HUES64 (cell line): Measurements from ENCODE around the gene COL17A1.

ENCODE experiments used
- H3K27ac ChIP-seq: 2 replicates; pipeline ENCODE4 v1.7.0; 2013; ENCODE audit warnings: low read depth, low read length, inconsistent platforms
- H3K27me3 ChIP-seq: 2 replicates; pipeline ENCODE4 v1.6.1; 2013; ENCODE audit warnings: mild to moderate bottlenecking, low read length; ENCODE audit not compliant: insufficient read depth
- H3K36me3 ChIP-seq: 2 replicates; pipeline ENCODE4 v1.6.1; 2013; ENCODE audit warnings: mild to moderate bottlenecking, low read length; ENCODE audit not compliant: insufficient read depth
- H3K4me1 ChIP-seq: 2 replicates; pipeline ENCODE4 v1.6.1; 2013; ENCODE audit warnings: mild to moderate bottlenecking, low read length, moderate library complexity; ENCODE audit not compliant: insufficient read depth
- H3K4me3 ChIP-seq: 2 replicates; pipeline ENCODE4 v1.5.1; 2013; ENCODE audit warnings: mild to moderate bottlenecking, low read length, moderate library complexity
- H3K9ac ChIP-seq: 2 replicates; pipeline ENCODE4 v1.6.1; 2013; ENCODE audit warnings: mild to moderate bottlenecking, low read depth, low read length
- H3K9me3 ChIP-seq: 2 replicates; pipeline ENCODE4 v1.6.1; 2013; ENCODE audit warnings: low read depth, low read length; ENCODE audit not compliant: insufficient read depth
- WGBS: fragments of 150-250, 120-280 bp; methylation state at CpG from one replicate; pipeline ENCODE4 v1.1.7; 2013; ENCODE audit warnings: missing lambda C conversion rate; 5-methylcytosine and 5-hydroxymethylcytosine counted together

Gene COL17A1

GRCh38 chr10:104052431-104052830 is 33.2 kb downstream of the COL17A1 start:
- no peak overlapping the region for H3K27ac ChIP-seq
- no peaks in the 10 kb centered on the region for H3K27me3 ChIP-seq
- no peaks in the 10 kb centered on the region for H3K9me3 ChIP-seq
- no peak overlapping the region for H3K4me3 ChIP-seq
- peaks cover 4% of the 10 kb centered on the region for H3K4me1 ChIP-seq
- H3K9ac ChIP-seq: no peak overlapping the region
- 89% methylated on average over 2 of the region's 2 CpGs for WGBS
- no peaks in the 10 kb centered on the region for H3K36me3 ChIP-seq

GRCh38 chr10:104049504-104050250 is 36.0 kb downstream of the COL17A1 start:
- WGBS: 87% methylated on average over 8 of the region's 8 CpGs
- H3K27me3 ChIP-seq: no peaks in the 10 kb centered on the region
- H3K9me3 ChIP-seq: no peaks in the 10 kb centered on the region
- no peak overlapping the region for H3K4me3 ChIP-seq
- no peaks in the 10 kb centered on the region for H3K36me3 ChIP-seq
- H3K27ac ChIP-seq: no peak overlapping the region
- H3K9ac ChIP-seq: no peak overlapping the region
- 0 out of 2 replicates have a peak, but pooled peaks cover 6% of the 10 kb centered on the region for H3K4me1 ChIP-seq

GRCh38 chr10:104046651-104047050 is 39.0 kb downstream of the COL17A1 start:
- no peak overlapping the region for H3K27ac ChIP-seq
- no peak overlapping the region for H3K9ac ChIP-seq
- no peak overlapping the region for H3K4me3 ChIP-seq
- H3K36me3 ChIP-seq: no peaks in the 10 kb centered on the region
- H3K9me3 ChIP-seq: no peaks in the 10 kb centered on the region
- 93% methylated on average over 6 of the region's 6 CpGs for WGBS
- H3K4me1 ChIP-seq: 0 out of 2 replicates have a peak, but pooled peaks cover 6% of the 10 kb centered on the region
- H3K27me3 ChIP-seq: no peaks in the 10 kb centered on the region

- no peak overlapping the region for H3K4me3 ChIP-seq
- H3K27ac ChIP-seq: no peak overlapping the region
- H3K36me3 ChIP-seq: no peaks in the 10 kb centered on the region
- no peak overlapping the region for H3K9ac ChIP-seq
- 64% methylated on average over 9 of the region's 9 CpGs for WGBS
- H3K4me1 ChIP-seq: 0 out of 2 replicates have a peak, but pooled peaks cover 6% of the 10 kb centered on the region
- H3K9me3 ChIP-seq: no peaks in the 10 kb centered on the region
- no peaks in the 10 kb centered on the region for H3K27me3 ChIP-seq
Observed at GRCh38 chr10:104045151-104046089, 40.3 kb downstream of the COL17A1 start.

GRCh38 chr10:104043854-104044253 is 41.8 kb downstream of the COL17A1 start:
- Histone ChIP-seq H3K9ac (no peak overlapping the region), H3K27ac (no peak overlapping the region), H3K4me3 (no peak overlapping the region), H3K27me3 (no peaks in the 10 kb centered on the region), H3K36me3 (no peaks in the 10 kb centered on the region), H3K4me1 (0 out of 2 replicates have a peak, but pooled peaks cover 6% of the 10 kb centered on the region), H3K9me3 (no peaks in the 10 kb centered on the region)
- WGBS: 89% methylated on average over 4 of the region's 4 CpGs

GRCh38 chr10:104043185-104043830 is 42.4 kb downstream of the COL17A1 start:
- 88% methylated on average over 8 of the region's 8 CpGs for WGBS
- Histone ChIP-seq H3K4me3 (no peak overlapping the region), H3K36me3 (no peaks in the 10 kb centered on the region), H3K9ac (no peak overlapping the region), H3K4me1 (0 out of 2 replicates have a peak, but pooled peaks cover 6% of the 10 kb centered on the region), H3K9me3 (no peaks in the 10 kb centered on the region), H3K27ac (no peak overlapping the region), H3K27me3 (no peaks in the 10 kb centered on the region)

- H3K9ac ChIP-seq: no peak overlapping the region
- no peaks in the 10 kb centered on the region for H3K27me3 ChIP-seq
- H3K36me3 ChIP-seq: no peaks in the 10 kb centered on the region
- no peak overlapping the region for H3K27ac ChIP-seq
- 93% methylated on average over 14 of the region's 14 CpGs for WGBS
- no peaks in the 10 kb centered on the region for H3K9me3 ChIP-seq
- 0 out of 2 replicates have a peak, but pooled peaks cover 6% of the 10 kb centered on the region for H3K4me1 ChIP-seq
- H3K4me3 ChIP-seq: no peak overlapping the region
Observed at GRCh38 chr10:104041891-104042535, 43.7 kb downstream of the COL17A1 start.

- Histone ChIP-seq H3K27ac (no peak overlapping the region), H3K4me3 (no peak overlapping the region), H3K9ac (no peak overlapping the region), H3K4me1 (0 out of 2 replicates have a peak, but pooled peaks cover 6% of the 10 kb centered on the region), H3K27me3 (no peaks in the 10 kb centered on the region), H3K36me3 (no peaks in the 10 kb centered on the region), H3K9me3 (no peaks in the 10 kb centered on the region)
- 90% methylated on average over 6 of the region's 9 CpGs for WGBS
Observed at GRCh38 chr10:104040862-104041789, 44.6 kb downstream of the COL17A1 start.

GRCh38 chr10:104040382-104040781 is 45.3 kb downstream of the COL17A1 start:
- H3K9me3 ChIP-seq: no peaks in the 10 kb centered on the region
- 81% methylated on average over 6 of the region's 6 CpGs for WGBS
- H3K36me3 ChIP-seq: no peaks in the 10 kb centered on the region
- H3K4me1 ChIP-seq: no peaks in the 10 kb centered on the region
- H3K27ac ChIP-seq: no peak overlapping the region
- H3K27me3 ChIP-seq: no peaks in the 10 kb centered on the region
- H3K9ac ChIP-seq: no peak overlapping the region
- H3K4me3 ChIP-seq: no peak overlapping the region
